HG03575 (cell line): ENCODE results near the gene C8G.

ENCODE experiments used
- ATAC-seq: cut with Tn5 transposase; IDR thresholded peaks from one replicate; pipeline ENCODE4 v1.9.1; 2021; ENCODE audit not compliant: unreplicated experiment, insufficient number of reproducible peaks, low FRiP score; ENCODE audit errors: extremely low read depth

C8G gene

DNA sequence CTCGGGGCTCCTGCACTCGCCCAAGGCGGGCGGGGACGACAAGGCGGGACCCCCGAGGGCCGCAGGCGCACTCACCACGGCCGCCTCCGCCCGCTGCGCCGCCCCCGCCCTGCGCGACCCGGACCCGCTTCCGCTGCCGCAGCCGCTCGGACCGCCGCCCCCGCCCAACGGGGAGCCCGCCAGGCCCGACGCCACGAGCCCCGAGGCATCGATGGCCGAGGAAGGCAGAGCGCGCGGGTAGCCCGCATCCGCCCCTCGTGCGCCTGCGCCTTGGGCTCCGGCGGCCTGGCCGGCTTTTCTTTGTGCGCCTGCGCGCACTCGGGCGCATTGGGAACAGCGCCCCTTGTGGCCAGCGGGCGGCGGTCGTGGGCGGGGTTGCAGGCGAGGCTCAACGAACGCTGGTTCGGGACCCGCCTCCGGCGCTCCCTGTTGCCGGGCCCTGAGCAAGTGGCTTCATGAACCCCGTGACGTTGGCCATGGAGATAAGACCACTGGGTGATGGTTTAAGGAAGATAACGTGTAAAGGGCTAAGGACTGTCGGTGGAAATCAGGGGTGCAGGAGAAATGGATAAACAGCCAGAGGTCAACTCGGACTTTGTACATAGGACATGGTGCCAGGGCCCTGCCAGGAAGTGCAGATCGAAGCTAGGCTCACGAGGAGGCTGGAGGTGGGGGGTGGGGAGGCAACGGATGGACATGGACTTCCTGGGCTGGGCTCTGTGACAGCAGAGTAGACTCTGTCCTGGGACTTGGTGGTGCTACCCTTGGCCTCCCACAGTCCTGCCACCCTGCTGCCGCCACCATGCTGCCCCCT lies at the start of gene C8G, which contains the start of gene FBXW5:
C8G (plus strand) TSS at position 725 of the 814 bp plus-strand sequence; CDS start at position 803, 78 bp downstream.
FBXW5 (minus strand) TSS at position 220 of the 814 bp plus-strand sequence. CDS start 655 bp downstream, outside the sequence.
- no peak for ATAC-seq

GRCh38 chr9:136896027-136896426 lies 49.0 kb upstream of the C8G start:
- ATAC-seq: no peak

GRCh38 chr9:136898483-136899100 lies 46.5 kb upstream of the C8G start:
- no peak for ATAC-seq

DNA sequence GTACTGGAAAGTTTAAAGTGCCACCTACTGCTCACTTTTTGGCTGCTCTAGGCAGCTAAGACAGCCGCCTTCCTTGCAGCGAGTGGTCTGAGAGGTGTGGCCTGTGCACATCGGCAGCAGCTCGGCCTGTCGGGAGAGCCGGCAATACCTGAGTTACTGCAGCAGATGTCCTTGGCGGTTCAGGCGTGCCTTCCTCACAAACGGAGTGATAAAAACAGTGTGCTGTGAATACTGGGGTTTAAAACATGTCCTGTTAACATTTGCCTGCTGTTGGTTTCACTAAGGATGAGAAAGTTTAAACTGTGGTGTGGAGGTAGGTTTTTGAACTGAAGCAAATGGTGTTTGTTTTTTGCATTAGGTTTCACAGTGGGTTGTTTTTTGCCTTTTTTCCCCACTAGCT lies 45.8 kb upstream of the C8G start:
- no peak for ATAC-seq

GRCh38 chr9:136900556-136900955 lies 44.5 kb upstream of the C8G start:
- no peak for ATAC-seq

GRCh38 chr9:136900988-136901515 lies 44.0 kb upstream of the C8G start:
- ATAC-seq: no peak

DNA sequence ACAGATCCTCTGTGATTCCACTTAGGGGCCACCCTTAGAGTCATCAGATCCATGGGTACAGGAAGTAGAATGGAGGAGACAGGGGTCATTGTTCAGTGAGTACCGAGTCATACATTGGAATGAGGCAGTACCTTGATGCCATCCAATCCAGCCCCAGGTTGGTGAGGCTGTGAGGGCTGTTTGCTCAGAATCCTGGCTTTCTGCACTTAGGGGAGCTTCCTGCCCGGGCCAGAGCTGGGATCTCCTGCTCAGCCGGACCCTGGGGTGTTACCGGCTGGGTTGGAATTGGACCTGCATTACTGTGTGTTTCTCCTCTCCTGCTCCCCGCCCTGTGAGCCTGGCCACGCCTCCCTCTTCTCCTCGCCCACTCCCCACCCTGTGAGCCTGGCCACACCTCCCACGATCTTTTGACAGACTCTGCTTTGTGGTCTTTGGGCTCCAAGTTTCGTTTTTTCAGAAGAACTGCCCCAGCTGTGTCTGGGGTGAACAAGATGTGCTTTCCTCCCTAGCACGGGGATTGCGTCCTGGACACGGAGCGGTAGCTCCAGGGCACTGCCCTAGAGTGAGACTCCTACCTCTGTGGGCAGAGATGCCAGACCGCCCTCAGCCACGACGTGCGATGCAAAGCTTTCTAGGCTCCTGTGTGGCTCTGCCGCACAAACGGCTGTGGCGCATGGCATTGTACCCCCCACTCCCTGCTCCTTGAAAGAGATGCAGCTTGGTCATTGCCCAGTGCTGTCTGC lies 43.4 kb upstream of the C8G start:
- ATAC-seq: no peak

- no peak for ATAC-seq
These were observed 42.7 kb upstream of the C8G start for GRCh38 chr9:136902259-136902821.

DNA sequence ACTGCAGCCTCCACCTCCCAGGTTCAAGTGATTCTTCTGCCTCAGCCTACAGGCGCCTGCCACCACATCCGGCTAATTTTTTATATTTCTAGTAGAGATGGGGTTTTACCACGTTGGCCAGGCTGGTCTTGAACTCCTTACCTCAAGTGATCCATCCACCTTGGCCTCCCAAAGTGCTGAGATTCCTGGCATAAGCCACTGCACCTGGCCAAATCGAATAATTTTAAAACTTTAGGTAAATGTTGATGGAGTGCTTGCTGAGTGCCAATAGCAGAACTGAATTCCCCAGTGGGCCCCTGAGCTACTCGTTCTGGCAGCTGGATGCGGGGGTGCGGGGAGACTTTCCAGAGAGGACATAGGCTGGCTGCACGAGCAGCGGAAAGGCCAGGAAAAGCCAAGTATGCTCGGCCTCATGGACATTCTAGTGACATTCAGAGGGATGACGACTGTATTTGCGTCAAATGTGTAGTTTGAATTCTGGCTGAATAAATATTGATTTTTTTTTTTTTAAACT lies 41.9 kb upstream of the C8G start:
- no peak for ATAC-seq

DNA sequence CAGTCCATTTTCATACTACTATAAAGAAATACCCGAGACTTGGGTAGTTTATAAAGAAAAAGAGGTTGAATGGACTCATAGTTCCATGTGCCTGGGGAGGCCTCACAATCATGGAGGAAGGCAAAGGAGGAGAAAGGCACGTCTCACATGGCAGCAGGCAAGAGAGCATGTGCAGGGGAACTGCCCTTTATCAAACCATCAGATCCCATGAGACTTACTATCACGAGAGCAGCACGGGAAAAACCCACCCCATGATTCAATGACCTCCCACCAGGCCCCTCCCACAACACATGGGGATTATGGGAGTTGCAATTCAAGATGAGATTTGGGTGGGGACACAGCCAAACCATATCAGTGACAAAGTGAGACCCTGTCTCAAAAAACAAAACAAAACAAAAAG lies 38.8 kb upstream of the C8G start:
- ATAC-seq: no peak

- ATAC-seq: no peak
These were observed 37.8 kb upstream of the C8G start for GRCh38 chr9:136907011-136907914.

GRCh38 chr9:136910197-136910900 lies 34.7 kb upstream of the C8G start:
- no peak for ATAC-seq

- no peak for ATAC-seq
These were observed 34.2 kb upstream of the C8G start for GRCh38 chr9:136910901-136911245.

GRCh38 chr9:136913701-136914438 lies 31.2 kb upstream of the C8G start:
- no peak for ATAC-seq

DNA sequence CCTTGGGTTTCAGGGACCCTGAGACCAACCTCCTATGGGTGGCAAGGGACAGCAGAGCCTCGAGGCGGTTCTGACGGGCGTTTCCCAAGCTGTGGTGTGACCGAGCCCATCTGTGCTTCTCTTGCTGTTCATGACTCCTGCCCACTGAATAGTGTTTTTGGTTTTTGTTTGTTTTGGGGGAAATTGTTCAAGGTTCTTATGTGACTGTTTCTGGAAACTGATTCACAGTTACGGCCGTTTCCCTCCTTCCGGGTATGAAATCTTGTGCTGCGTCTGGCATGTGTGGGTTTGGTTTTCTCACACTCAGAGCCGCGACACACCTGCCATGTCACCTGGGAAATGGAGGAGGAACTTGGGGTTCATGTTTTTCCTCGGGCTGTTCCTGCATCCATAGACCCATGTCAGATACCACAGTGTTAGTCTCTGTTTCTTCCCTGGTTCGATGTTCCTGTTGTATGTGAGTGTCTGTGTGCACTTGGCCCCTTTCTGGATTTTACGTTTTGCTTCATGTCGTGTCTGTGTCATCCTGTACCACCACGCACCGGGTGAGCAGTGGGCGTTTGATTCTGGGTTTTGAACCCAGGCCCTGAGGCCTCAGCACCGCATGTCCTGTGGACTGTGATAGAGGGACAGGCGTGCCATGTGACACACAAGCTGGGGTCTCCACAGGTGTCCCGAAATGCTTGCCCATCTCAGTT lies 29.3 kb upstream of the C8G start:
- no peak for ATAC-seq

GRCh38 chr9:136916330-136917184 lies 28.5 kb upstream of the C8G start:
- no peak for ATAC-seq
